A549 (cell line): Measurements from ENCODE around the gene BCL11B. TPM values are rescaled to one million over a fixed set of nuclear protein-coding genes. Genes with fewer than 3 reads are reported as not detected.

ENCODE experiments used
- ATAC-seq, 2 experiments: fragments of 200-7000 bp in 1 of 2; fragments of >200 bp in 1 of 2; cut with Nextera tagmentation in 1 of 2; cut with Tn5 transposase in 1 of 2; 3 replicates each; pipeline versions ENCODE4 v1.8.0 to v1.9.1; 2018 to 2020; ENCODE audit warnings: mild to moderate bottlenecking in 1 of 2, moderate library complexity in 1 of 2
- CTCF ChIA-PET: fragments of 300-600 bp; sonication (Branson Sonifier 250); formaldehyde crosslinking; extraction: SDS; loops from one replicate; lab custom pipeline; 2021; ENCODE audit warnings: antibody characterized with exemption, inconsistent platforms; lab: Yijun Ruan, JAX
- POLR2A ChIA-PET: fragments of 350-600 bp; formaldehyde crosslinking; extraction: SDS; loops from one replicate; lab custom pipeline; 2021; ENCODE audit warnings: antibody characterized with exemption, inconsistent platforms; lab: Yijun Ruan, JAX
- DNase-seq, 2 experiments: peaks; one replicate each; pipeline versions ENCODE4 v3.0.0 to v3.0.0-alpha.2; 2011 to 2016; ENCODE audit warnings: low read depth in 1 of 2, low spot score in 1 of 2
- FAIRE-seq: peaks from 2 replicates; lab custom pipeline; 2011; peaks lifted over from hg19 to GRCh38; lab: Jason Lieb, UNC
- H3K27ac ChIP-seq, 2 experiments: fragments of >200 bp; sonication (Bioruptor Twin); formaldehyde crosslinking; 3 replicates each; pipeline ENCODE4 v1.5.1; 2016 to 2017
- H3K4me1 ChIP-seq: fragments of >200 bp; sonication (Bioruptor Twin); formaldehyde crosslinking; 3 replicates; pipeline ENCODE4 v1.6.1; 2016
- H3K4me2 ChIP-seq: fragments of >200 bp; sonication (Bioruptor Twin); formaldehyde crosslinking; 3 replicates; pipeline ENCODE4 v1.6.1; 2016
- H3K4me3 ChIP-seq: fragments of >200 bp; sonication (Bioruptor Twin); formaldehyde crosslinking; 3 replicates; pipeline ENCODE4 v1.5.1; 2016
- H3K9me3 ChIP-seq: fragments of >200 bp; sonication (Bioruptor Twin); formaldehyde crosslinking; 3 replicates; pipeline ENCODE4 v1.6.1; 2016
- EHF ChIP-seq: fragments of 250-450 bp; sonication (Bioruptor Pico); IDR thresholded peaks from 2 replicates; pipeline ENCODE4 v1.5.0; 2020; ENCODE audit warnings: mild to moderate bottlenecking
- ESRRA ChIP-seq: fragments of 150-350 bp; IDR thresholded peaks from 2 replicates; pipeline ENCODE4 v1.6.1; 2014; ENCODE audit warnings: mild to moderate bottlenecking, low read length, borderline replicate concordance
- FOXS1 ChIP-seq: fragments of 250-450 bp; sonication (Bioruptor Pico); IDR thresholded peaks from 2 replicates; pipeline ENCODE4 v1.5.0; 2020; ENCODE audit warnings: mild to moderate bottlenecking, moderate library complexity
- HDAC2 ChIP-seq: fragments of 200-600 bp; sonication (generic); IDR thresholded peaks from 2 replicates; pipeline ENCODE4 v1.6.1; 2016
- HEYL ChIP-seq: fragments of 250-450 bp; sonication (Bioruptor Pico); IDR thresholded peaks from 2 replicates; pipeline ENCODE4 v1.8.0; 2021; ENCODE audit warnings: mild to moderate bottlenecking, moderate library complexity
- HOXA7 ChIP-seq: fragments of 250-450 bp; sonication (Bioruptor Pico); IDR thresholded peaks from 2 replicates; pipeline ENCODE4 v1.5.0; 2020; ENCODE audit warnings: mild to moderate bottlenecking, moderate library complexity
- JUNB ChIP-seq: fragments of >200 bp; sonication (Bioruptor Twin); formaldehyde crosslinking; IDR thresholded peaks from 2 replicates; pipeline ENCODE4 v1.6.1; 2016
- KDM5A ChIP-seq: fragments of 200-600 bp; sonication (generic); IDR thresholded peaks from 2 replicates; pipeline ENCODE4 v1.6.1; 2016; ENCODE audit warnings: antibody characterized with exemption, mild to moderate bottlenecking
- MAX ChIP-seq: IDR thresholded peaks from 2 replicates; pipeline ENCODE4 v1.6.1; 2012
- NPAS2 ChIP-seq: fragments of 250-450 bp; sonication (Bioruptor Pico); IDR thresholded peaks from 2 replicates; pipeline ENCODE4 v1.8.0; 2022; ENCODE audit warnings: mild to moderate bottlenecking, moderate library complexity, borderline replicate concordance
- PHF8 ChIP-seq: fragments of 200-600 bp; sonication (generic); IDR thresholded peaks from 2 replicates; pipeline ENCODE4 v1.6.1; 2016; ENCODE audit warnings: low read depth, mild to moderate bottlenecking, antibody characterized with exemption, moderate library complexity, borderline replicate concordance
- POLR2A ChIP-seq: IDR thresholded peaks from 2 replicates; pipeline ENCODE4 v1.6.1; 2012; ENCODE audit warnings: mild to moderate bottlenecking, low read length
- REST ChIP-seq: fragments of 200-600 bp; sonication (generic); IDR thresholded peaks from 2 replicates; pipeline ENCODE4 v1.6.1; 2016; ENCODE audit warnings: antibody characterized with exemption, mild to moderate bottlenecking, moderate library complexity
- RFX5 ChIP-seq: fragments of 450-650 bp; IDR thresholded peaks from 2 replicates; pipeline ENCODE4 v1.7.1; 2014; ENCODE audit warnings: antibody characterized with exemption, mild to moderate bottlenecking, moderate library complexity
- SMC3 ChIP-seq: fragments of >200 bp; sonication (Bioruptor Twin); formaldehyde crosslinking; IDR thresholded peaks from 3 replicates; pipeline ENCODE4 v1.6.1; 2018; ENCODE audit warnings: inconsistent platforms
- SREBF2 ChIP-seq: fragments of 450-650 bp; IDR thresholded peaks from 2 replicates; pipeline ENCODE4 v1.6.1; 2014; ENCODE audit warnings: mild to moderate bottlenecking, moderate library complexity
- TFCP2L1 ChIP-seq: fragments of 250-450 bp; sonication (Bioruptor Pico); IDR thresholded peaks from 2 replicates; pipeline ENCODE4 v1.5.0; 2021; ENCODE audit warnings: mild to moderate bottlenecking
- ZNF302 ChIP-seq: fragments of 250-450 bp; sonication (Bioruptor Pico); IDR thresholded peaks from 2 replicates; pipeline ENCODE4 v1.9.0; 2021; ENCODE audit warnings: inconsistent platforms, mild to moderate bottlenecking, moderate library complexity
- ZSCAN20 ChIP-seq: fragments of 250-450 bp; sonication (Bioruptor Pico); IDR thresholded peaks from 2 replicates; pipeline ENCODE4 v1.8.0; 2022; ENCODE audit warnings: mild to moderate bottlenecking, moderate library complexity
- WGBS: methylation state at CpG from one replicate; pipeline ENCODE4 v1.1.6; 2017; ENCODE audit errors: missing lambda C conversion rate; 5-methylcytosine and 5-hydroxymethylcytosine counted together
- polyA plus RNA-seq, 4 experiments: library from polyadenylated mRNA; depleted of rRNA in 3 of 4; stranded (reverse); fragments of >200 nt; fragmentation: RNase III in 1 of 4; extraction: RNeasy Plus Mini Kit Qiagen cat#74134 plus additional on column Dnase treatment in 1 of 4; gene quantifications; 2 replicates in 3 of 4; 3 replicates in 1 of 4; pipeline ENCODE4 v1.2.3, GENCODE V29; 2011 to 2017
- TF ChIP-seq, protein P1 (sequence below): IDR thresholded peaks from 2 replicates; pipeline ENCODE4 v1.6.1; 2012; ENCODE audit warnings: low read depth, borderline replicate concordance
- TF ChIP-seq, protein P2 (sequence below): IDR thresholded peaks from 2 replicates; pipeline ENCODE4 v1.6.1; 2012
- TF ChIP-seq, protein P3 (sequence below): fragments of >200 bp; sonication (Bioruptor Twin); formaldehyde crosslinking; IDR thresholded peaks from 2 replicates; pipeline ENCODE4 v1.6.1; 2016

BCL11B gene
- polyA plus RNA-seq, 2 of the 4 experiments (the other 2 are of a cell fraction), result 0.43 to 0.49 TPM

DNA sequence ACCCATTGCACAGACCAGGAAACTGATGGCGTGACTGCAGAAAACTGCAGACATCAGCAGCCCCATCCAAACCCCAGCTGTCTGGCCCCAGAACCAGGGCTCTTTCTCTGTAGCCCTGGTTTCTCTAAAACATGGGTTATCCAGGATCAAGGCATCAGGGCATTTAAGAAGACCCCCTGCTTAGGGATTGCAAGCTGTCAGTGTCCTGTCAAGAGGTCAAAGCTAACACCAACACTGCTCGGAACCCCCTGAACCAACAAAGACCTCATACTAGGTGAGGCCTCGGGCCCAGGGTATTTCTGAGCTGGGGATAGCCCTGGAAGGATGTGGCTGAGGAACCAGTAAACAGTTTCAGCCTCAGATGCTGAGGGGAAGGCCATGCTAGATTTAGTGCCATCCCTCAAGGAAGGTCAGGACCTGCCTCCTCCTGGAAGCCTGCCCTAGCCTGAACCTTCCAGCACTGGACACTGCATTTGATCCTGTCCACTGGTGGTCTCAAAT lies 39.2 kb downstream of the BCL11B start:
- FAIRE-seq (no peak), ATAC-seq (no peak), DNase-seq (no peak)
- H3K9me3 ChIP-seq, result peaks cover 33% of the 10 kb centered on the region
- WGBS, result 0% methylated on average over 1 of the region's 3 CpGs
- no peak overlapping the region for H3K27ac ChIP-seq
- CTCF ChIA-PET, result interaction anchor here (1.0 kb wide), 1 partner anchor 14 kb away, joined by 3 read pairs; no protein-coding TSS in a partner anchor
- H3K4me2 ChIP-seq, result no peak overlapping the region
- no peak overlapping the region for H3K4me3 ChIP-seq
- no peak for TF ChIP-seq FOXS1 (CRISPR knock-in tag)
- TF ChIP-seq, protein P1, sequence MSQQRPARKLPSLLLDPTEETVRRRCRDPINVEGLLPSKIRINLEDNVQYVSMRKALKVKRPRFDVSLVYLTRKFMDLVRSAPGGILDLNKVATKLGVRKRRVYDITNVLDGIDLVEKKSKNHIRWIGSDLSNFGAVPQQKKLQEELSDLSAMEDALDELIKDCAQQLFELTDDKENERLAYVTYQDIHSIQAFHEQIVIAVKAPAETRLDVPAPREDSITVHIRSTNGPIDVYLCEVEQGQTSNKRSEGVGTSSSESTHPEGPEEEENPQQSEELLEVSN, result no peak
- TF ChIP-seq SREBF2, result no peak
- no peak for TF ChIP-seq HDAC2
- TF ChIP-seq PHF8, result no peak
- TF ChIP-seq, protein P2, sequence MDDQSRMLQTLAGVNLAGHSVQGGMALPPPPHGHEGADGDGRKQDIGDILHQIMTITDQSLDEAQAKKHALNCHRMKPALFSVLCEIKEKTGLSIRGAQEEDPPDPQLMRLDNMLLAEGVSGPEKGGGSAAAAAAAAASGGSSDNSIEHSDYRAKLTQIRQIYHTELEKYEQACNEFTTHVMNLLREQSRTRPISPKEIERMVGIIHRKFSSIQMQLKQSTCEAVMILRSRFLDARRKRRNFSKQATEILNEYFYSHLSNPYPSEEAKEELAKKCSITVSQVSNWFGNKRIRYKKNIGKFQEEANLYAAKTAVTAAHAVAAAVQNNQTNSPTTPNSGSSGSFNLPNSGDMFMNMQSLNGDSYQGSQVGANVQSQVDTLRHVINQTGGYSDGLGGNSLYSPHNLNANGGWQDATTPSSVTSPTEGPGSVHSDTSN, result no peak
- no peak for TF ChIP-seq MAX
- TF ChIP-seq SMC3, result no peak
- no peak for TF ChIP-seq NPAS2 (CRISPR knock-in tag)
- no peak for TF ChIP-seq HOXA7 (CRISPR knock-in tag)
- TF ChIP-seq REST, result no peak
- TF ChIP-seq ZSCAN20 (CRISPR knock-in tag), result no peak
- no peak for TF ChIP-seq HEYL (CRISPR knock-in tag)
- no peak for TF ChIP-seq JUNB
- no peak for TF ChIP-seq ESRRA
- no peak for TF ChIP-seq EHF (CRISPR knock-in tag)
- POLR2A ChIA-PET, result no interaction called here
- no peaks in the 10 kb centered on the region for H3K4me1 ChIP-seq

DNA sequence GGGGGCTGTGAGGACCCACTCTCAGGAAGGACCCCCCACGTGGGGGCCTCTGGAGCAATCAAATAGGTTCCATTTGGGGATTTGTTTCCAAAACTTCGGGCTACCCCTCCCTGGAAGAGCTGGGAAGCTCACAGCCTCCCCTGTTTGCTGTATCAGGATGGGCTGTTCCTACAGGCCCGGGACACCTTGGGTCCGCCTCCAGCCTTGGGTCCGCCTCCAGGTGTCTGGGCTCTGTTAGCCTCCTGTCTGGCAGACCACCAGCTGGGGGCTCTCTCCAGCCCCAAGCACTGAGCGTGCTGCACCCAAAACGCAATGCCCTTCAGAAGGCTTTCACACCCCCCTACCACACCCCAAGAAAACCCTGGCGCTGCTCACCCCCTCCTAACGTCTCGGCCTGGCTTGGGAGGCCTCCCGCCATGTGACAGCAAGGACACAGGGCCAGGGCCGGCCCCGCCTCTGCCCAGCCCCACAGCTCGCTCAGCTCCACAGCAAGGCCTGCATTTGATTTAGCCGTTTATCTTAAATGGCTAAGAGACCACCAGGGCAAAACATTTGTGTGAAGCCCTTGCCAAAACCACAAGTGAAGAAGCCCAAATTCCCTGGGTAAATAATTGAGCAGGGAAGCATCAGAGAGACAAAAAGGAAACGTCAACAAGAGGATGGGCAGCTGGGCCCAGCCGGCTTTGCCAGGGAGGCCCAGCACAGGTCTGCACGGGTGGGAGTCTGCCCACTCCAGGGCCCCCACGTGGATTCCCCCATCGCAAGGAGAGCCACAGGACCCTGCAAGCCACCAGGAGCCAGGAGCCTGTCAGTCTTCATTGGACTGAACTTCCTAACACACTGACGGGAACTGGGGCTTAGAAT lies 39.9 kb downstream of the BCL11B start:
- Histone ChIP-seq H3K27ac (no peak overlapping the region), H3K9me3 (peaks cover 33% of the 10 kb centered on the region), H3K4me3 (no peak overlapping the region), H3K4me1 (no peaks in the 10 kb centered on the region), H3K4me2 (no peak overlapping the region)
- WGBS, result 78% methylated on average over 15 of the region's 21 CpGs
- ChIA-PET POLR2A (no interaction called here), CTCF (interaction anchor here (1.0 to 1.7 kb wide), 2 partner anchors 13 to 87 kb away, joined by 3 to 4 read pairs; no protein-coding TSS in a partner anchor)
- ATAC-seq (peak in 1 of 2 experiments; percentile 36; a peak in 1 of 6 replicates), DNase-seq (no peak), FAIRE-seq (no peak)
- no peak for TF ChIP-seq KDM5A
- no peak for TF ChIP-seq RFX5
- no peak for TF ChIP-seq ZNF302 (CRISPR knock-in tag)
- TF ChIP-seq, protein P3, sequence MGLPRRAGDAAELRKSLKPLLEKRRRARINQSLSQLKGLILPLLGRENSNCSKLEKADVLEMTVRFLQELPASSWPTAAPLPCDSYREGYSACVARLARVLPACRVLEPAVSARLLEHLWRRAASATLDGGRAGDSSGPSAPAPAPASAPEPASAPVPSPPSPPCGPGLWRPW, result no peak
- no peak for TF ChIP-seq POLR2A
- no peak for TF ChIP-seq TFCP2L1
- no peak for TF ChIP-seq PHF8
